T-helper 2 cell treated with Interferon-gamma antibody and Interleukin-4, amounts not matched to agents 100 ng/mL and 5 ng/mL, for 36 hours (primary cell): ENCODE results near the gene NEU2. TPM values are rescaled to one million over a fixed set of nuclear protein-coding genes. Genes with fewer than 3 reads are reported as not detected.

Source experiments
- intact Hi-C: fragments of 100-400 bp; cut with micrococcal nuclease; formaldehyde crosslinking; loops from one replicate; pipeline ENCODE4 v1.15.1; 2023
- total RNA-seq: library from RNA; stranded (reverse); gene quantifications from 2 replicates; pipeline ENCODE4 v1.2.3, GENCODE V29; 2022

NEU2 gene
- total RNA-seq, 1 donor from 2014 or later = not detected

GRCh38 chr2:233055362-233055761 lies 22.9 kb downstream of the NEU2 start:
- intact Hi-C loops = loop anchor here (2.0 kb wide), 1 partner anchor 449 kb away; no protein-coding TSS in a partner anchor

GRCh38 chr2:233056961-233057605 lies 24.6 kb downstream of the NEU2 start:
- intact Hi-C loops = no loop called here

GRCh38 chr2:233058717-233059546 lies 26.5 kb downstream of the NEU2 start:
- intact Hi-C loops = no loop called here

DNA sequence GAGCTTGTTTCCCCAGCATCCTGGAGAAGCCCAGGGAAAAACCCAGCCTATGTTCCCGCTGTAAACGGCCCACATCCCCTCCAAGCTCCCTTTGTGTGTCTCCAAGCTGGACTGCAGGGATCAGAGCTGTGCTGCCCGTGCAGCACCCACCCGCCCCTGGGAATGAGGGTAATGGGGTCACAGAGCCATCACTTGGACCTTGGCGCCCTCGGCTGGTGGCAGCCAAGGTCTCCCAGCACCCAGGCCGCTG lies 27.0 kb downstream of the NEU2 start:
- intact Hi-C loops = no loop called here

- intact Hi-C loops = loop anchor here (1.0 to 10.0 kb wide), 5 partner anchors 21 to 365 kb away; partner anchors contain the start of genes ATG16L1 and GIGYF2
Measured at GRCh38 chr2:233059797-233060500, 27.5 kb downstream of the NEU2 start, which contains the start of gene INPP5D. Gene INPP5D, plus strand, starts transcription at chr2:233060342. Its CDS starts 137 bp downstream, at chr2:233060479.

GRCh38 chr2:233060501-233060979 lies 28.1 kb downstream of the NEU2 start:
- intact Hi-C loops = loop anchor here (1.0 to 10.0 kb wide), 5 partner anchors 21 to 366 kb away; partner anchors contain the start of genes ATG16L1 and GIGYF2

- intact Hi-C loops = loop anchor here (1.0 to 10.0 kb wide), 5 partner anchors 20 to 366 kb away; partner anchors contain the start of genes ATG16L1 and GIGYF2
Measured at GRCh38 chr2:233060980-233061590, 28.6 kb downstream of the NEU2 start.

GRCh38 chr2:233061591-233062450 lies 29.3 kb downstream of the NEU2 start:
- intact Hi-C loops = loop anchor here (2.0 to 10.0 kb wide), 3 partner anchors 81 to 367 kb away; partner anchors contain the start of gene GIGYF2

DNA sequence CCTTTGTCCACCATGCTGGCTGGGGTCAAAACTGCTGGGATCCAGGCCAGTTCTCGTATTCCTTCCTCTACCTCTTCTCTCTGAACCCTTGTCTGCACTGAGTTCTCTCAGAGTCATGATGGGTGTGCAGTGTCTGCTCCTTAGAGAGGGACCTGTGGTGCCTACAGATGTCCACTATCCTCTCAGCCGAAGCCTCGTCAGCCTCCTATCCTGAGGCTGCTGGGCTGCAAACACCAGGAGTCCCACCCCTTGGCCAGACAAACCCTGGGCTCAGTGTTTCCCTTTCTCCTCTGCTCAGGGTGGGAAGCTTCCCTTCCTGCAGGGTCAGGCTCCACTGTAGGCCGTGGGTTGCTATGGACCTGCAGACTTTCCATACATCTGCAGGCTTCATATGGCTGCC lies 30.0 kb downstream of the NEU2 start:
- intact Hi-C loops = loop anchor here (5.0 to 10.0 kb wide), 2 partner anchors 185 to 368 kb away; partner anchors contain the start of gene GIGYF2

DNA sequence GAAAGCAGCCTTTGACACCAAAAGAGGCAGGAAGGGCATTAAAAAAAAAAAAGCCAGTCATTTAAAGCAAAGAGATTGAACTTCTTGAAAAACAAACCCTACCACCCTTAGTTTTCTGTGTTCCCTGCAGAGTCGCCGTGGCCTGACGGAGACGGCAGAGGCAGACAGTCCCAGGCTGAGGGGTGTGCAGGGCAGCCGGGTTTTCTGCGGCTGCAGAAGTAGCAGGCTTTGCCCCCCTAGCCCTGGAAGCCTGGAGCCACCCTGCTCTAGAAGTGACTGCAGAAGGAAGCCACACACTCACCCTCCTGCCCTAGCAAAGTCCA lies 30.4 kb downstream of the NEU2 start:
- intact Hi-C loops = loop anchor here (5.0 to 10.0 kb wide), 2 partner anchors 186 to 368 kb away; partner anchors contain the start of gene GIGYF2

- intact Hi-C loops = loop anchor here (5.0 to 10.0 kb wide), 2 partner anchors 186 to 369 kb away; partner anchors contain the start of gene GIGYF2
Measured at GRCh38 chr2:233063269-233063975, 30.9 kb downstream of the NEU2 start.

- intact Hi-C loops = loop anchor here (5.0 to 10.0 kb wide), 2 partner anchors 187 to 369 kb away; partner anchors contain the start of gene GIGYF2
Measured at GRCh38 chr2:233063976-233064411, 31.5 kb downstream of the NEU2 start.

DNA sequence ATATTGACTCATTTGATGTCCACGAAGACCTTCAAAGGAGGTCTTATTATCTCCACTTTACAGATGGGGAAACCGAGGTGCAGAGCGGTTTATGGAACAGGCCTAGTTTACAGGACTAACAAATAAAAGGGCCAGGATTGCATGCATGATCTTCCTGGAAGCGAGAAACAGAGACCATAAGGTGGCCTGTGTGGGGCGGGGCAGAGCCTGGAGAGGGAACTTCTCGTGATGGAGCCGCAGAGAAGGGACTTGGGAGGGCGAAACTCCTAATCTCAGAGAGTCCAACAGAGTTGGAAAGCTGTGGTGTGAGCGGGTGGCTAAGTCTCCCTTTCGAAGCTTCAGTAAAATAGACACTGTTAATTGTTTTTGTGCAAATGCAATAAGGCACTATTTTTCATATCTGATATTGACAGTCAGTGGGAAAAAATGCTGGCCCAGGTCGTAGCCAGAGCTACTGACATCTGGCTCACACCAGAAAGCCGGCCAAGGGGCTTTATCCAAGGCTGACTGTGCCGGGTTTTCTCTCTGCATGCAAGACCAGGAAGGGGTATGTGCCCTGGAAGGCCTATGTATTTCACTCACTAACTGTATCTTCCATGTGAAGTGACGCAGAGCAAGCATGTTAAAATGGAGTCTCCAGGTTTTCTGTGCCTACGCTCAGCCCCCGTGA lies 32.2 kb downstream of the NEU2 start:
- intact Hi-C loops = loop anchor here (5.0 to 10.0 kb wide), 2 partner anchors 187 to 370 kb away; partner anchors contain the start of gene GIGYF2

DNA sequence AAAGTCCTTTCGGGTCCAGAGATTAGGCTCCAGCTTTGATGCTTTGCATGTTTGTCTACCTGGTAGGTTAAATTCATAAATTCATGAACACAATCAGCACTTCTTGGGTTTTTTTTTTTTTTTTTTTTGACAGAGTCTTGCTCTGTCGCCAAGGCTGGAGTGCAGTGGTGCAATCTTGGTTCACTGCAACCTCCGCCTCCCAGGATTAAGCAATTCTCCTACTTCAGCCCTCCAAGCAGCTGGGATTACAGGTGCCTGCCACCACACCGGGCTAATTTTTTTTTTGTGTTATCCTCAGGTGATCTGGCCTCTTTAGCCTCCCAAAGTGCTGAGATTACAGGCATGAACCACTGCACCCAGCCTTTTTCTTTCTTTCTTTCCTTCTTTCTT lies 32.7 kb downstream of the NEU2 start:
- intact Hi-C loops = loop anchor here (10.0 kb wide), 1 partner anchor 370 kb away; the partner anchor contains the start of gene GIGYF2

DNA sequence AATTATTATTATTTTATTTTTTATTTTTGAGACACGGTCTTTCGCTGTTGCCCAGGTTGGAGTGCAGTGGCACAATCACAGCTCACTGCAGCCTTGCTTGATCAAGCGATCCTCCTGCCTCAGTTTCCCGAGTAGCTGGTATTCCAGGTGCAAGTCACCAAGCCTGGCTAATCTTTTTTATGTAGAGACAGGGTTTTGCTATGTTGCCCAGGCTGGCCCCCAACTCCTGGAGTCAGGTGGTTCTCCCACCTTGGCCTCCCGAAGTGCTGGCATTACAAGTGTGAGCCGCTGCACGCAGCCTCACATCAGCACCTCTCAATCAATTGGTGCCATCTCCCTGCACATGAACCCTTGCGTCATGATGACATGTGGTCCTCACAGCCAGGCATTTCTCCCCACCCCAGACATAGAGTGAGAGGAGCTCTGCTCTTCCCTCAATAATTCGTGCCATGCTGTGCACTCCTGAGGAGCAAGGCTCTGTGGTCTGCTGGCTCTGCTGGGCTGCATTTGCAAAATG lies 33.5 kb downstream of the NEU2 start:
- intact Hi-C loops = loop anchor here (10.0 kb wide), 1 partner anchor 371 kb away; the partner anchor contains the start of gene GIGYF2

DNA sequence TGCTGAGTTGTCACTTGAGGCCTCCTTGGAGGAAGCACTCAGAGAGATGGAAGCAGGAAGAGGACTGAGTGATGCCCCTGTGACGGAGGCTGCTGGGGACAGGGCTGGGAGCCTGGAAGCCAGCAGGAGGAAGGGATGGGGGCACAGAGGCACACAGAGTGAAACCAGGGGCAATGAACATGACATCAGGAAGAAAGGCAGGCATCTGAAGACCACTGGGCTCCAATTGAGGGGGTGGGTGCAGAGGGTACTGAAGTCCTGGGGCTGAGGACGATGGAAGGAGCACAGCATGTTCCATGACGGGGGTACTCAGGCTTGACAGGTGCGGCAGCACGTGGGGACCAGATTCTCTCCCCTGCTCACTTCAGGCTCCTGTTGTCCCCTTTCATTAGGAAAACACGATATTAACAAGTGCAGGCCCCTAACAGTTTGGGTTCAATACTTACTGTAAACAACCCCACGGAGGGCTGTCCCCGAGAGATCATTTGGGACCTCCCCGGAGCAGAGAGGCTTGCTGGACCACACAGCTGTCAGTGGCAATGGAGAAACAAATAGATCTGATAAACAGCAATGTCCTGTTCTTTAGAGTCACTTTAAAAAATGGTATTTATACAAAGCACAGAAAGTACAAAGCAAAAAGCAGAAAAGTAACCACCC lies 36.4 kb downstream of the NEU2 start:
- intact Hi-C loops = loop anchor here (10.0 kb wide), 1 partner anchor 374 kb away; the partner anchor contains the start of gene GIGYF2

GRCh38 chr2:233072838-233073237 lies 40.4 kb downstream of the NEU2 start:
- intact Hi-C loops = no loop called here

DNA sequence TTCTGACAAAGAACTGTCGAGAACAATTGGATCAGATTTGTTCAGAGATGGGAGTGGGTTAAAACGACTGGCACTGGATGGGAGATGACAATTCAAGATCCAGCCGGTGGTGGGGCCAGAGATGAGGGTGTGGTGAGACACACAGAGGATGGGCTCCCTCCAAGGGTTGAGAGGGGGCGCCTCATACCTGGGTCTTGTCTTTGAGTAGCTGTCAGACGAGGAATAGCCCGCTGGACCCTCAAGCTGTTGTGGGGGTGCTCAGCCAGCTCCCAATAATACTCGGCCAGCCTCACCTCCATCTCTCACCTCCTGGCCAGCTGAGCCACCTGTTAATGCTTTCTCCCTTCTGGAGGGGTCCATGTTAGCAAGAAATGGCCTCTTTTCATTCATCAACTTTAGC lies 41.6 kb downstream of the NEU2 start:
- intact Hi-C loops = no loop called here
